CD14-positive monocyte (primary cell): ENCODE data around the gene FGD4. TPM values are rescaled to one million over a fixed set of nuclear protein-coding genes. Genes with fewer than 3 reads are reported as not detected.
A peak's percentile ranks its signal among the peaks of the same experiment; 100 is the strongest.

Source experiments
- DNase-seq, 3 donors: peaks; one replicate each; pipeline ENCODE4 v3.0.0-alpha.2; 2011 to 2022
- H2AFZ ChIP-seq: 2 replicates; pipeline ENCODE4 v1.6.0; 2012; ENCODE audit warnings: mild to moderate bottlenecking, low read depth, low read length, inconsistent platforms; ENCODE audit not compliant: insufficient read depth, poor library complexity, severe bottlenecking
- H3K27ac ChIP-seq, 2 donors: 1 replicate in 1 of 2; 2 replicates in 1 of 2; pipeline ENCODE4 v1.5.1; 2012 to 2013; ENCODE audit warnings: low read length in 2 of 2, control low read depth in 1 of 2, inconsistent platforms in 1 of 2, low read depth in 1 of 2, mild to moderate bottlenecking in 1 of 2
- H3K27me3 ChIP-seq, 2 donors: one replicate each; pipeline versions ENCODE4 v1.6.0 to v1.6.1; 2011 to 2013; ENCODE audit warnings: low read length in 2 of 2; ENCODE audit not compliant: control insufficient read depth in 2 of 2, insufficient read depth in 2 of 2
- H3K36me3 ChIP-seq, 2 donors: replicated peaks in 1 of 2; 1 replicate in 1 of 2; 2 replicates in 1 of 2; pipeline versions ENCODE4 v1.5.1 to v1.6.1; 2012 to 2013; ENCODE audit warnings: low read length in 2 of 2, control low read depth in 1 of 2, inconsistent platforms in 1 of 2, mild to moderate bottlenecking in 1 of 2; ENCODE audit not compliant: insufficient read depth in 2 of 2, control insufficient read depth in 1 of 2
- H3K4me1 ChIP-seq, 2 donors: 1 replicate in 1 of 2; 2 replicates in 1 of 2; pipeline versions ENCODE4 v1.5.1 to v1.6.1; 2012 to 2013; ENCODE audit warnings: low read length in 2 of 2, control low read depth in 1 of 2, inconsistent platforms in 1 of 2, mild to moderate bottlenecking in 1 of 2, moderate library complexity in 1 of 2; ENCODE audit not compliant: insufficient read depth in 2 of 2, control insufficient read depth in 1 of 2
- H3K4me2 ChIP-seq: replicated peaks from 2 replicates; pipeline ENCODE3; 2012; ENCODE audit warnings: low read length, moderate library complexity, mild to moderate bottlenecking; ENCODE audit not compliant: poor library complexity, severe bottlenecking; ENCODE audit errors: extremely low read depth
- H3K4me3 ChIP-seq, 3 experiments: fragments of 200-600 bp in 1 of 3; sonication (generic) in 1 of 3; replicated peaks in 1 of 3; 1 replicate in 2 of 3; 2 replicates in 1 of 3; pipeline ENCODE4 v1.5.1; 2011 to 2013; ENCODE audit warnings: low read length in 3 of 3, mild to moderate bottlenecking in 3 of 3, control low read depth in 2 of 3, low read depth in 2 of 3, inconsistent platforms in 1 of 3, moderate library complexity in 1 of 3
- H3K79me2 ChIP-seq: 2 replicates; pipeline ENCODE4 v1.6.0; 2012; ENCODE audit warnings: mild to moderate bottlenecking, control low read depth, inconsistent platforms, low read length, moderate library complexity; ENCODE audit not compliant: insufficient read depth
- H3K9ac ChIP-seq: 2 replicates; pipeline ENCODE4 v1.6.0; 2017; ENCODE audit warnings: low read length, mild to moderate bottlenecking; ENCODE audit not compliant: insufficient read depth, poor library complexity, severe bottlenecking
- H3K9me3 ChIP-seq, 2 donors: replicated peaks in 1 of 2; 1 replicate in 1 of 2; 2 replicates in 1 of 2; pipeline versions ENCODE4 v1.5.1 to v1.6.1; 2012 to 2013; ENCODE audit warnings: low read length in 2 of 2, control low read depth in 1 of 2; ENCODE audit not compliant: control insufficient read depth in 1 of 2, insufficient read depth in 1 of 2
- H4K20me1 ChIP-seq: 2 replicates; pipeline ENCODE4 v1.6.0; 2012; ENCODE audit warnings: mild to moderate bottlenecking, low read length, control low read depth, moderate library complexity; ENCODE audit not compliant: insufficient read depth
- H3K27ac Mint-ChIP-seq, 7 donors: one replicate each; pipeline ENCODE4 v1.8.0; 2020; ENCODE audit warnings: mild to moderate bottlenecking in 7 of 7, mixed read lengths in 7 of 7, moderate library complexity in 6 of 7, inconsistent platforms in 2 of 7
- H3K27me3 Mint-ChIP-seq, 3 donors: one replicate each; pipeline ENCODE4 v1.8.0; 2021 to 2022; ENCODE audit warnings: low read depth in 3 of 3, mild to moderate bottlenecking in 3 of 3, mixed read lengths in 3 of 3, moderate library complexity in 3 of 3, inconsistent platforms in 1 of 3
- H3K36me3 Mint-ChIP-seq, 2 donors: one replicate each; pipeline ENCODE4 v1.8.0; 2020; ENCODE audit warnings: mixed read lengths in 2 of 2, inconsistent platforms in 1 of 2, mild to moderate bottlenecking in 1 of 2
- H3K4me1 Mint-ChIP-seq: one replicate; pipeline ENCODE4 v1.8.0; 2020; ENCODE audit warnings: mild to moderate bottlenecking, mixed read lengths
- H3K4me3 Mint-ChIP-seq, 2 donors: one replicate each; pipeline ENCODE4 v1.8.0; 2020; ENCODE audit warnings: mild to moderate bottlenecking in 2 of 2, mixed read lengths in 2 of 2, moderate library complexity in 1 of 2
- H3K9me3 Mint-ChIP-seq, 7 donors: one replicate each; pipeline ENCODE4 v1.8.0; 2020 to 2022; ENCODE audit warnings: mixed read lengths in 7 of 7, mild to moderate bottlenecking in 6 of 7, moderate library complexity in 6 of 7, inconsistent platforms in 2 of 7
- CTCF ChIP-seq: fragments of 200-600 bp; IDR thresholded peaks from one replicate; pipeline ENCODE4 v1.8.0; 2022; ENCODE audit warnings: antibody characterized with exemption, mild to moderate bottlenecking
- WGBS: methylation state at CpG from one replicate; pipeline ENCODE4 v1.1.5; 2013; ENCODE audit warnings: missing lambda C conversion rate; ENCODE audit not compliant: insufficient coverage; 5-methylcytosine and 5-hydroxymethylcytosine counted together
- intact Hi-C, 2 donors: fragments of 100-400 bp; cut with micrococcal nuclease; formaldehyde crosslinking; loops; one replicate each; pipeline versions ENCODE4 v1.15.0 to v1.15.1; 2023
- polyA plus RNA-seq, 3 donors: library from polyadenylated mRNA; depleted of rRNA in 1 of 3; unstranded in 2 of 3; stranded (reverse) in 1 of 3; fragments of 300-500 nt in 2 of 3; fragments of >200 nt in 1 of 3; fragmentation: Illumina TruSeq in 2 of 3; gene quantifications; 1 replicate in 2 of 3; 2 replicates in 1 of 3; pipeline ENCODE4 v1.2.3, GENCODE V29; 2012 to 2021

Gene FGD4
- polyA plus RNA-seq, 3 donors: 5.3 to 34.4 (median 6.0) TPM

DNA sequence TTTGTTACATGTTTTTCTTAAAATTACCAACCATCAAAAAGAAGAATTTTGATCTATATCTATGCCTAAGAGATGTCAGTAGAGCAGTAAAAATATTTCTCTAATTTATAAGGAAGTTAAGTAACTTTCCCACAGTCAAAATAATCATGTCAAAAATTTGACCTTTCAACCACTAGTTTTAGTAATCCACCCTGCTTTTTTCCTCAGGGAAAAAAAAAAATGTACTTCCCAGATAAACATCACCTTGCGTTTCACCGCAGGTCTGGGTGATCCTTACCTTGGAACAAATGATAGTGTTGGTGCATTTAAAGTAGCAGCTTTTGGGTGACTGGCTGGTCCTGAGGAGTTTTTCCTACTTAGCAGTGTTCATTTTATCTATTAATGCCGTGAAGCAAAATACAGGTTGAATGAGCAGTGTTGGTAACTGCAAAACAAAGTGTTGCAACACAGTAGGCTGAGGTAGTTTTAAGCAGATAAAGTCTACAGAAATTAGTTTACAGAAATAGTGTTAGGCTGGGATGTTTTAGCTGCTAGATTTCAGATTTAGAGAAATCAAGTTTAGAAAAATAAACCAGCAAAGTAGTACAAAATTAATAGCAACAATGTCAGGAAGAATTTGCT lies 142.5 kb downstream of the FGD4 start:
- peaks cover 34 to 52% of the 10 kb centered on the region in 2 donors for H3K4me1 ChIP-seq
- peaks cover 100% of the 10 kb centered on the region for H3K79me2 ChIP-seq
- no peak overlapping the region for H3K4me3 Mint-ChIP-seq
- 50% methylated on average over 1 of the region's 3 CpGs for WGBS
- H3K36me3 Mint-ChIP-seq: peaks cover 19 to 36% of the 10 kb centered on the region in 2 donors
- no peaks in the 10 kb centered on the region for H3K27me3 ChIP-seq
- DNase-seq: no peak
- H3K27me3 Mint-ChIP-seq: no peaks in the 10 kb centered on the region
- H3K9me3 Mint-ChIP-seq: no peaks in the 10 kb centered on the region
- H2AFZ ChIP-seq: no peak overlapping the region
- H3K27ac ChIP-seq: peak overlapping the region in 1 of 2 donors; percentile 52
- H3K9me3 ChIP-seq: no peaks in the 10 kb centered on the region
- H3K4me2 ChIP-seq: peak overlapping the region; percentile 10
- H3K36me3 ChIP-seq: peaks cover 0 to 18% of the 10 kb centered on the region in 2 donors
- H3K4me1 Mint-ChIP-seq: peaks cover 54% of the 10 kb centered on the region
- H4K20me1 ChIP-seq: peaks cover 61% of the 10 kb centered on the region
- no peak overlapping the region for H3K4me3 ChIP-seq
- intact Hi-C loops: no loop called here
- TF ChIP-seq CTCF: no peak
- H3K9ac ChIP-seq: no peak overlapping the region
- peak overlapping the region in 6 of 7 donors; percentile 46 to 69 (median 64) for H3K27ac Mint-ChIP-seq

- H3K4me1 ChIP-seq: peaks cover 27 to 44% of the 10 kb centered on the region in 2 donors
- no peaks in the 10 kb centered on the region for H3K9me3 ChIP-seq
- peak overlapping the region; percentile 10 for H3K4me2 ChIP-seq
- H4K20me1 ChIP-seq: peaks cover 69% of the 10 kb centered on the region
- 100% methylated on average over 3 of the region's 6 CpGs for WGBS
- H3K27me3 ChIP-seq: no peaks in the 10 kb centered on the region
- no peak for TF ChIP-seq CTCF
- intact Hi-C loops: no loop called here
- peak overlapping the region in 1 of 2 donors; percentile 52 for H3K27ac ChIP-seq
- Mint-ChIP-seq H3K27ac (peak overlapping the region in 5 of 7 donors; percentile 26 to 69 (median 46)), H3K36me3 (peaks cover 19 to 36% of the 10 kb centered on the region in 2 donors), H3K4me3 (no peak overlapping the region), H3K4me1 (peaks cover 46% of the 10 kb centered on the region), H3K27me3 (no peaks in the 10 kb centered on the region), H3K9me3 (no peaks in the 10 kb centered on the region)
- no peak for DNase-seq
- H2AFZ ChIP-seq: no peak overlapping the region
- H3K36me3 ChIP-seq: peaks cover 0 to 22% of the 10 kb centered on the region in 2 donors
- H3K9ac ChIP-seq: no peak overlapping the region
- H3K4me3 ChIP-seq: no peak overlapping the region
- peaks cover 100% of the 10 kb centered on the region for H3K79me2 ChIP-seq
Observed at GRCh38 chr12:32542428-32543229, 143.3 kb downstream of the FGD4 start.
